ENCODE measurements around the gene OTOG.

The OTOG gene

GRCh38 chr11:17642980-17643379 is 95.9 kb downstream of the OTOG start:
- in situ Hi-C loops (cut with HindIII; ENCODE audit: low sequenced_read_pairs), result no loop called here

GRCh38 chr11:17643506-17644405 is 96.7 kb downstream of the OTOG start:
- in situ Hi-C loops (cut with HindIII; ENCODE audit: low sequenced_read_pairs), result no loop called here

GRCh38 chr11:17645190-17645970 is 98.3 kb downstream of the OTOG start:
- in situ Hi-C loops (cut with HindIII; ENCODE audit: low sequenced_read_pairs), result no loop called here

GRCh38 chr11:17646451-17647145 is 99.5 kb downstream of the OTOG start:
- in situ Hi-C loops (cut with HindIII; ENCODE audit: low sequenced_read_pairs), result no loop called here

- in situ Hi-C loops (cut with HindIII; ENCODE audit: low sequenced_read_pairs), result no loop called here
Measured at GRCh38 chr11:17648528-17648927, 101.5 kb downstream of the OTOG start.

GRCh38 chr11:17649261-17649660 is 102.2 kb downstream of the OTOG start:
- in situ Hi-C loops (cut with HindIII; ENCODE audit: low sequenced_read_pairs), result no loop called here

GRCh38 chr11:17649696-17650095 is 102.6 kb downstream of the OTOG start:
- in situ Hi-C loops (cut with HindIII; ENCODE audit: low sequenced_read_pairs), result loop anchor here (5.0 kb wide), 3 partner anchors 83 to 413 kb away; partner anchors contain the start of gene KCNC1

- in situ Hi-C loops (cut with HindIII; ENCODE audit: low sequenced_read_pairs), result loop anchor here (5.0 kb wide), 3 partner anchors 82 to 412 kb away; partner anchors contain the start of gene KCNC1
Measured at GRCh38 chr11:17650127-17650911, 103.3 kb downstream of the OTOG start.

- in situ Hi-C loops (cut with HindIII; ENCODE audit: low sequenced_read_pairs), result loop anchor here (5.0 kb wide), 3 partner anchors 81 to 411 kb away; partner anchors contain the start of gene KCNC1
Measured at GRCh38 chr11:17651061-17651460, 104.0 kb downstream of the OTOG start.

GRCh38 chr11:17651681-17652080 is 104.6 kb downstream of the OTOG start:
- in situ Hi-C loops (cut with HindIII; ENCODE audit: low sequenced_read_pairs), result loop anchor here (5.0 kb wide), 3 partner anchors 81 to 411 kb away; partner anchors contain the start of gene KCNC1

- in situ Hi-C loops (cut with HindIII; ENCODE audit: low sequenced_read_pairs), result loop anchor here (5.0 kb wide), 3 partner anchors 80 to 410 kb away; partner anchors contain the start of gene KCNC1
Measured at GRCh38 chr11:17652556-17652955, 105.5 kb downstream of the OTOG start.

- in situ Hi-C loops (cut with HindIII; ENCODE audit: low sequenced_read_pairs), result loop anchor here (5.0 kb wide), 3 partner anchors 79 to 409 kb away; partner anchors contain the start of gene KCNC1
Measured at GRCh38 chr11:17653611-17654010, 106.6 kb downstream of the OTOG start.

- in situ Hi-C loops (cut with HindIII; ENCODE audit: low sequenced_read_pairs), result no loop called here
Measured at GRCh38 chr11:17655682-17656081, 108.6 kb downstream of the OTOG start.

- in situ Hi-C loops (cut with HindIII; ENCODE audit: low sequenced_read_pairs), result no loop called here
Measured at GRCh38 chr11:17658211-17658610, 111.2 kb downstream of the OTOG start.

- in situ Hi-C loops (cut with HindIII; ENCODE audit: low sequenced_read_pairs), result loop anchor here (5.0 kb wide), 1 partner anchor 56 kb away; no protein-coding TSS in a partner anchor
Measured at GRCh38 chr11:17668166-17668565, 121.1 kb downstream of the OTOG start.

GRCh38 chr11:17672469-17672868 is 125.4 kb downstream of the OTOG start:
- in situ Hi-C loops (cut with HindIII; ENCODE audit: low sequenced_read_pairs), result no loop called here

GRCh38 chr11:17673951-17674350 is 126.9 kb downstream of the OTOG start:
- in situ Hi-C loops (cut with HindIII; ENCODE audit: low sequenced_read_pairs), result no loop called here

- in situ Hi-C loops (cut with HindIII; ENCODE audit: low sequenced_read_pairs), result no loop called here
Measured at GRCh38 chr11:17682848-17683247, 135.8 kb downstream of the OTOG start.

- in situ Hi-C loops (cut with HindIII; ENCODE audit: low sequenced_read_pairs), result no loop called here
Measured at GRCh38 chr11:17683377-17684161, 136.5 kb downstream of the OTOG start.
